ENCODE measurements around the gene CPM. TPM values are rescaled to one million over a fixed set of nuclear protein-coding genes. Genes with fewer than 3 reads are reported as not detected.

The CPM gene
- polyA plus RNA-seq, 3 donors, result 8.4 to 32.4 (median 26.2) TPM

- Mint-ChIP-seq H3K27ac (no peak overlapping the region), H3K9me3 (peaks cover 0 to 4% (median 0%) of the 10 kb centered on the region in 7 donors), H3K4me1 (peaks cover 4% of the 10 kb centered on the region), H3K36me3 (peaks cover 45 to 53% of the 10 kb centered on the region in 2 donors), H3K4me3 (no peak overlapping the region), H3K27me3 (ENCODE audit: low read depth in 3 of 3) (no peaks in the 10 kb centered on the region)
- DNase-seq, result no peak
- Histone ChIP-seq H3K36me3 (replicated peaks in 1 of 2; ENCODE audit: control insufficient read depth in 1 of 2, insufficient read depth in 2 of 2, low read length in 2 of 2) (peaks cover 32 to 35% of the 10 kb centered on the region in 2 donors), H3K4me3 (replicated peaks in 1 of 3; ENCODE audit: low read depth in 2 of 3, low read length in 3 of 3) (no peak overlapping the region), H3K4me1 (ENCODE audit: control insufficient read depth in 1 of 2, insufficient read depth in 2 of 2, low read length in 2 of 2) (no peaks in the 10 kb centered on the region), H3K79me2 (ENCODE audit: insufficient read depth, low read length) (no peaks in the 10 kb centered on the region), H2AFZ (ENCODE audit: insufficient read depth, low read depth, low read length, poor library complexity, severe bottlenecking) (no peak overlapping the region), H3K9ac (ENCODE audit: insufficient read depth, low read length, poor library complexity, severe bottlenecking) (no peak overlapping the region), H3K9me3 (replicated peaks in 1 of 2; ENCODE audit: control insufficient read depth in 1 of 2, insufficient read depth in 1 of 2, low read length in 2 of 2) (no peaks in the 10 kb centered on the region), H3K27ac (ENCODE audit: low read depth in 1 of 2, low read length in 2 of 2) (no peak overlapping the region), H3K4me2 (replicated peaks; ENCODE audit: extremely low read depth, low read length, poor library complexity, severe bottlenecking) (no peak overlapping the region), H4K20me1 (ENCODE audit: insufficient read depth, low read length) (no peaks in the 10 kb centered on the region), H3K27me3 (ENCODE audit: control insufficient read depth in 2 of 2, insufficient read depth in 2 of 2, low read length in 2 of 2) (no peaks in the 10 kb centered on the region)
- intact Hi-C loops (cut with micrococcal nuclease), result no loop called here
- 100% methylated on average over 2 of the region's 4 CpGs for WGBS (ENCODE audit: insufficient coverage)
- TF ChIP-seq CTCF (IDR thresholded peaks at IDR 0.05), result no peak
Observed at GRCh38 chr12:68873316-68873715, 59.7 kb downstream of the CPM start.

DNA sequence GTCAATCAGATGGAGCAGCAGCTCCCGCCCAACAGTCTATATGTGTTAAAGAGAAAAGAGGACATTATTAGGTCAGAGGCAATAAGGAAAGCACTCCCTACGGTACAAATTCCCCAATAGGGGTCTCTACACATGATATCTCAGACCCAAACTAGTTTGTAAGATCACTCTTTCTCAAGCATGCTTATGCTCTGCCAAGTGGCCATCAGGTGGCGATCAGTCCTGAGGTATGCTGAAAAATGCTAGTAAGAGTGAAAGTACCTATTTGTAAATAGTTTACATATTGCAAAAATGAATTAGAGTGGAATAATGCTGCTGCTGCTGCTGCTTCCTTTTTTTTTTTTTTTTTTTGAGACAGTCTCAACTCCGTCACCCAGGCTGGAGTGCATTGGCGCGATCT is 61.0 kb downstream of the CPM start:
- H3K27me3 Mint-ChIP-seq (ENCODE audit: low read depth in 3 of 3), result no peaks in the 10 kb centered on the region
- Histone ChIP-seq H3K36me3 (replicated peaks in 1 of 2; ENCODE audit: control insufficient read depth in 1 of 2, insufficient read depth in 2 of 2, low read length in 2 of 2) (peaks cover 36 to 49% of the 10 kb centered on the region in 2 donors), H3K4me2 (replicated peaks; ENCODE audit: extremely low read depth, low read length, poor library complexity, severe bottlenecking) (no peak overlapping the region), H3K79me2 (ENCODE audit: insufficient read depth, low read length) (no peaks in the 10 kb centered on the region), H2AFZ (ENCODE audit: insufficient read depth, low read depth, low read length, poor library complexity, severe bottlenecking) (no peak overlapping the region), H3K27ac (ENCODE audit: low read depth in 1 of 2, low read length in 2 of 2) (no peak overlapping the region), H3K27me3 (ENCODE audit: control insufficient read depth in 2 of 2, insufficient read depth in 2 of 2, low read length in 2 of 2) (no peaks in the 10 kb centered on the region), H3K4me1 (ENCODE audit: control insufficient read depth in 1 of 2, insufficient read depth in 2 of 2, low read length in 2 of 2) (no peaks in the 10 kb centered on the region), H3K4me3 (replicated peaks in 1 of 3; ENCODE audit: low read depth in 2 of 3, low read length in 3 of 3) (no peak overlapping the region), H4K20me1 (ENCODE audit: insufficient read depth, low read length) (no peaks in the 10 kb centered on the region), H3K9me3 (replicated peaks in 1 of 2; ENCODE audit: control insufficient read depth in 1 of 2, insufficient read depth in 1 of 2, low read length in 2 of 2) (no peaks in the 10 kb centered on the region), H3K9ac (ENCODE audit: insufficient read depth, low read length, poor library complexity, severe bottlenecking) (no peak overlapping the region)
- peaks cover 38 to 61% of the 10 kb centered on the region in 2 donors for H3K36me3 Mint-ChIP-seq
- DNase-seq, result peak; percentile 13 to 29 (median 15)
- H3K4me3 Mint-ChIP-seq, result no peak overlapping the region
- H3K4me1 Mint-ChIP-seq, result peaks cover 4% of the 10 kb centered on the region
- intact Hi-C loops (cut with micrococcal nuclease), result no loop called here
- peak; percentile 12 for TF ChIP-seq CTCF (IDR thresholded peaks at IDR 0.05)
- H3K27ac Mint-ChIP-seq, result peak overlapping the region in 6 of 7 donors; percentile 13 to 76 (median 54)
- WGBS (ENCODE audit: insufficient coverage), result no CpG with 5 or more reads among the region's 6 CpGs
- H3K9me3 Mint-ChIP-seq, result peaks cover 0 to 3% (median 0%) of the 10 kb centered on the region in 7 donors
